K562 (cell line): ENCODE results near the gene ATF1. TPM values are rescaled to one million over a fixed set of nuclear protein-coding genes. Genes with fewer than 3 reads are reported as not detected.

Source experiments
- E2F4 ChIP-seq: sonication (generic); formaldehyde crosslinking; IDR thresholded peaks from 2 replicates; pipeline ENCODE4 v1.8.0; 2022; ENCODE audit warnings: mild to moderate bottlenecking, low read depth, missing genetic modification reagents
- TCF15 ChIP-seq: fragments of 250-450 bp; sonication (Bioruptor Pico); IDR thresholded peaks from 2 replicates; pipeline ENCODE4 v1.8.0; 2022; ENCODE audit warnings: moderate library complexity, mild to moderate bottlenecking, inconsistent platforms
- ZSCAN29 ChIP-seq: fragments of 450-650 bp; IDR thresholded peaks from 2 replicates; pipeline ENCODE4 v1.6.1; 2017
- polyA plus RNA-seq, 8 experiments: library from polyadenylated mRNA; depleted of rRNA in 4 of 8; stranded (reverse) in 5 of 8; unstranded in 3 of 8; fragments of >200 nt; fragmentation: Nextera tagmentation in 2 of 8; fragmentation: Illumina TruSeq in 1 of 8; extraction: Ambion mirVana in 2 of 8; extraction: Trizol in 1 of 8; gene quantifications; 2 replicates each; pipeline versions ENCODE4 v1.2.1 to v1.2.3, GENCODE V29; 2011 to 2014; ENCODE audit warnings: inconsistent platforms in 1 of 8, missing spikeins in 1 of 8
- total RNA-seq, 7 experiments: library from RNA; depleted of rRNA in 6 of 7; stranded (reverse); fragments of >200 nt in 6 of 7; fragmentation: Illumina TruSeq in 2 of 7; extraction: Trizol in 2 of 7; gene quantifications; 2 replicates each; pipeline versions ENCODE4 v1.2.1 to v1.2.3, GENCODE V29; 2011 to 2021; ENCODE audit warnings: low replicate concordance in 1 of 7
- TF ChIP-seq, protein P1 (sequence below): sonication (generic); formaldehyde crosslinking; IDR thresholded peaks from 2 replicates; pipeline ENCODE4 v1.8.0; 2022; ENCODE audit warnings: mild to moderate bottlenecking, missing genetic modification reagents

The ATF1 gene
- total and polyA plus RNA-seq, 9 of the 15 experiments (the other 6 are each of a cell fraction or from before 2014, with no cell fraction given) = 19.8 to 83.5 (median 51.4) TPM

- TF ChIP-seq E2F4 (CRISPR knock-in tag) (no peak), TCF15 (CRISPR knock-in tag) (no peak), ZSCAN29 (no peak)
- TF ChIP-seq, protein P1, sequence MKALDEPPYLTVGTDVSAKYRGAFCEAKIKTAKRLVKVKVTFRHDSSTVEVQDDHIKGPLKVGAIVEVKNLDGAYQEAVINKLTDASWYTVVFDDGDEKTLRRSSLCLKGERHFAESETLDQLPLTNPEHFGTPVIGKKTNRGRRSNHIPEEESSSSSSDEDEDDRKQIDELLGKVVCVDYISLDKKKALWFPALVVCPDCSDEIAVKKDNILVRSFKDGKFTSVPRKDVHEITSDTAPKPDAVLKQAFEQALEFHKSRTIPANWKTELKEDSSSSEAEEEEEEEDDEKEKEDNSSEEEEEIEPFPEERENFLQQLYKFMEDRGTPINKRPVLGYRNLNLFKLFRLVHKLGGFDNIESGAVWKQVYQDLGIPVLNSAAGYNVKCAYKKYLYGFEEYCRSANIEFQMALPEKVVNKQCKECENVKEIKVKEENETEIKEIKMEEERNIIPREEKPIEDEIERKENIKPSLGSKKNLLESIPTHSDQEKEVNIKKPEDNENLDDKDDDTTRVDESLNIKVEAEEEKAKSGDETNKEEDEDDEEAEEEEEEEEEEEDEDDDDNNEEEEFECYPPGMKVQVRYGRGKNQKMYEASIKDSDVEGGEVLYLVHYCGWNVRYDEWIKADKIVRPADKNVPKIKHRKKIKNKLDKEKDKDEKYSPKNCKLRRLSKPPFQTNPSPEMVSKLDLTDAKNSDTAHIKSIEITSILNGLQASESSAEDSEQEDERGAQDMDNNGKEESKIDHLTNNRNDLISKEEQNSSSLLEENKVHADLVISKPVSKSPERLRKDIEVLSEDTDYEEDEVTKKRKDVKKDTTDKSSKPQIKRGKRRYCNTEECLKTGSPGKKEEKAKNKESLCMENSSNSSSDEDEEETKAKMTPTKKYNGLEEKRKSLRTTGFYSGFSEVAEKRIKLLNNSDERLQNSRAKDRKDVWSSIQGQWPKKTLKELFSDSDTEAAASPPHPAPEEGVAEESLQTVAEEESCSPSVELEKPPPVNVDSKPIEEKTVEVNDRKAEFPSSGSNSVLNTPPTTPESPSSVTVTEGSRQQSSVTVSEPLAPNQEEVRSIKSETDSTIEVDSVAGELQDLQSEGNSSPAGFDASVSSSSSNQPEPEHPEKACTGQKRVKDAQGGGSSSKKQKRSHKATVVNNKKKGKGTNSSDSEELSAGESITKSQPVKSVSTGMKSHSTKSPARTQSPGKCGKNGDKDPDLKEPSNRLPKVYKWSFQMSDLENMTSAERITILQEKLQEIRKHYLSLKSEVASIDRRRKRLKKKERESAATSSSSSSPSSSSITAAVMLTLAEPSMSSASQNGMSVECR (CRISPR knock-in tag) = no peak
Observed at GRCh38 chr12:50828121-50828520, 64.2 kb downstream of the ATF1 start (continued).
